Testis (tissue), 2 donors: Measurements from ENCODE around the gene IFNGR1.

Source experiments
- POLR2A ChIP-seq: fragments of 450-650 bp; IDR thresholded peaks from one replicate; pipeline ENCODE4 v1.6.1; 2017; ENCODE audit warnings: antibody characterized with exemption, mild to moderate bottlenecking, moderate library complexity
- TF ChIP-seq, protein P1 (sequence below), 3 experiments: fragments of 450-650 bp in 2 of 3; fragments of 200-600 bp in 1 of 3; sonication (generic) in 1 of 3; IDR thresholded peaks; one replicate each; pipeline ENCODE4 v1.5.1; 2016 to 2019; ENCODE audit warnings: antibody characterized with exemption in 3 of 3, mild to moderate bottlenecking in 2 of 3, moderate library complexity in 1 of 3

DNA sequence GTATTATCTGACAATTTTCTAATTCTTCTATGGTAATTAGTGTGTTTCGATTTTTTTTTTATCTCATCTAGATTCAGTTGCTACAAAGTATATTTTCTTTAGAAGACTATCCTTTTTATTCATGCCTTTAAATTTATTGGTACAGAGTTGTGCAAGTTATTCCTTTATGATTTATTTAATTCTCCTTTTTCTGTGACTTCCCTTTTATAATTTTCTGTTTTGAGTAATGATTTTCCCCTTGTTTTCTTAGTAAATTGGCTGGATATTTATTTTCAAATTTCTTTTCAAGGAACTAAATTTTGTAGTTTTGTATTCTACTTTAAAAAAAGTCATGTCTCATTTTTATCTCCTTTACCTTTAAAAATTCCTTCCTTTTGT is 43.3 kb downstream of the IFNGR1 start:
- TF ChIP-seq, protein P1, sequence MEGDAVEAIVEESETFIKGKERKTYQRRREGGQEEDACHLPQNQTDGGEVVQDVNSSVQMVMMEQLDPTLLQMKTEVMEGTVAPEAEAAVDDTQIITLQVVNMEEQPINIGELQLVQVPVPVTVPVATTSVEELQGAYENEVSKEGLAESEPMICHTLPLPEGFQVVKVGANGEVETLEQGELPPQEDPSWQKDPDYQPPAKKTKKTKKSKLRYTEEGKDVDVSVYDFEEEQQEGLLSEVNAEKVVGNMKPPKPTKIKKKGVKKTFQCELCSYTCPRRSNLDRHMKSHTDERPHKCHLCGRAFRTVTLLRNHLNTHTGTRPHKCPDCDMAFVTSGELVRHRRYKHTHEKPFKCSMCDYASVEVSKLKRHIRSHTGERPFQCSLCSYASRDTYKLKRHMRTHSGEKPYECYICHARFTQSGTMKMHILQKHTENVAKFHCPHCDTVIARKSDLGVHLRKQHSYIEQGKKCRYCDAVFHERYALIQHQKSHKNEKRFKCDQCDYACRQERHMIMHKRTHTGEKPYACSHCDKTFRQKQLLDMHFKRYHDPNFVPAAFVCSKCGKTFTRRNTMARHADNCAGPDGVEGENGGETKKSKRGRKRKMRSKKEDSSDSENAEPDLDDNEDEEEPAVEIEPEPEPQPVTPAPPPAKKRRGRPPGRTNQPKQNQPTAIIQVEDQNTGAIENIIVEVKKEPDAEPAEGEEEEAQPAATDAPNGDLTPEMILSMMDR (IDR thresholded peaks at IDR 0.05), result no peak
- TF ChIP-seq POLR2A, result no peak
